Kidney (tissue), 14 donors: ENCODE results near the gene FAM216A. TPM values are rescaled to one million over a fixed set of nuclear protein-coding genes. Genes with fewer than 3 reads are reported as not detected.

Source experiments
- DNase-seq, 5 donors: peaks; one replicate each; pipeline ENCODE4 v3.0.0-alpha.2; 2013 to 2020
- FAIRE-seq: peaks from 2 replicates; lab custom pipeline; 2012; peaks lifted over from hg19 to GRCh38; lab: Jason Lieb, UNC
- H3K27ac ChIP-seq, 2 donors: one replicate each; pipeline ENCODE4 v1.7.0; 2013; ENCODE audit warnings: low read depth in 2 of 2, low read length in 2 of 2, inconsistent platforms in 1 of 2
- H3K27me3 ChIP-seq: one replicate; pipeline ENCODE4 v1.7.1; 2013; ENCODE audit warnings: low read length, inconsistent platforms; ENCODE audit not compliant: control insufficient read depth, insufficient read depth
- H3K36me3 ChIP-seq, 3 donors: one replicate each; pipeline versions ENCODE4 v1.7.0 to v1.7.1; 2013; ENCODE audit warnings: low read length in 3 of 3, control low read depth in 1 of 3, inconsistent platforms in 1 of 3; ENCODE audit not compliant: insufficient read depth in 3 of 3, control insufficient read depth in 2 of 3
- H3K4me1 ChIP-seq, 3 donors: one replicate each; pipeline versions ENCODE4 v1.7.0 to v1.7.1; 2013; ENCODE audit warnings: low read length in 3 of 3, inconsistent platforms in 1 of 3, low read depth in 1 of 3; ENCODE audit not compliant: control insufficient read depth in 2 of 3, insufficient read depth in 2 of 3
- H3K4me3 ChIP-seq, 3 donors: one replicate each; pipeline versions ENCODE4 v1.7.0 to v1.8.1; 2013; ENCODE audit warnings: low read length in 3 of 3, control low read depth in 1 of 3, inconsistent platforms in 1 of 3
- H3K9ac ChIP-seq, 3 donors: one replicate each; pipeline versions ENCODE4 v1.7.0 to v1.7.1; 2013; ENCODE audit warnings: low read length in 3 of 3, control low read depth in 1 of 3, inconsistent platforms in 1 of 3
- H3K9me3 ChIP-seq, 3 donors: one replicate each; pipeline versions ENCODE4 v1.7.0 to v1.7.1; 2013; ENCODE audit warnings: low read length in 3 of 3, control low read depth in 1 of 3, inconsistent platforms in 1 of 3; ENCODE audit not compliant: control insufficient read depth in 2 of 3, insufficient read depth in 1 of 3
- intact Hi-C: fragments of 100-400 bp; cut with DNase I; formaldehyde crosslinking; loops from one replicate; pipeline ENCODE4 v1.11.1; 2022
- polyA plus RNA-seq: library from polyadenylated mRNA; stranded (reverse); fragments of 350-450 nt; fragmentation: Illumina TruSeq; extraction: RNeasy Lipid Tissue Mini Kit (QIAGEN cat#74804); gene quantifications from one replicate; pipeline ENCODE4 v1.2.3, GENCODE V29; 2014; ENCODE audit warnings: low read depth, low replicate concordance; ENCODE audit not compliant: insufficient read depth
- total RNA-seq: library from RNA; stranded (reverse); fragmentation: NEBNext Ultra II Directional; extraction: Animal tissue kit (Norgen Biotek cat#: 25700); gene quantifications from one replicate; pipeline ENCODE4 v1.2.1, GENCODE V29; 2021
- TF ChIP-seq, protein P1 (sequence below): IDR thresholded peaks from 3 replicates; pipeline ENCODE4 v1.5.1; 2012; ENCODE audit warnings: mild to moderate bottlenecking, moderate library complexity, borderline replicate concordance; ENCODE audit not compliant: insufficient read depth; ENCODE audit errors: extremely low read depth
- donor health status: control.
- donor health status: control.
- donor health status: control.
- donor health status: control.
- donor health status: control.
- donor health status: DM: yes; HTN: yes; CAD: no.
- donor health status: Normal renal cell carcinoma (clear cell type).

The FAM216A gene
- total and polyA plus RNA-seq, 2 donors from 2014 or later = 4.0 to 4.6 TPM

DNA sequence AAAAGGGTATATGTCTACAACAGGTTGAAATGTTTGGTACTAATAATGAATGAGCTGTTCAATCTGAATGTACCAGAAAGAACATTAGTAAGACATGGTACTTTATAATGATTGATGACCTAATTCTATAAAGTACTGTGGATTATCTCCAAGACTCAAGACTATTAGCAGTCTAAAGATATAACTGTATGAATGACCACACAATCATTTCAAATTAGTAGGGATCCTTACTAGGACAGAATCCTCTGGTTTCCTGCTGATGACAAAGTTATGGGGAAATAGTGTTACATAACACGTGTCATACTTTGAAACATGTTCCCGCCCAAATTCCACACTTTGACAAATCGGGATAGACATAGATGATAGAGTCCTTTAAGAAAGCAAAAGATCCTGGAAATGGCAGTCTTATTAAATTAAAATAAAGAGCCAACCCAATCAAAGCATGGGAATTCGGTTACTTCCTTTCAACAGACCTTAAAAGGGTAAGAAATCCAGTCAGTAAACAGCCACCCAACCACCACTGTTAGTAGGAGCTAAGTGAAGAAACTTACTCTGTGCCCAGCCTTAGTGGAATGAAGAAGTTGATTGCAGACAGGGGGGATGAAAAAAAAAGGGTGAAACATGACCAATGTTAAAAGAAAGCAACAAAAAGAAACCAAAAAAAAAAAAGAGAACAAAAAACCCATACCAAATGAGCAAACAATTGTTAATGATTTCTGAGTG is 30.5 kb downstream of the FAM216A start:
- FAIRE-seq = no peak
- DNase-seq = no peak
- Histone ChIP-seq H3K9me3 (no peaks in the 10 kb centered on the region), H3K9ac (no peak overlapping the region), H3K4me1 (peaks cover 0 to 13% (median 2%) of the 10 kb centered on the region in 3 donors), H3K27me3 (no peaks in the 10 kb centered on the region), H3K36me3 (peaks cover 2 to 14% (median 4%) of the 10 kb centered on the region in 3 donors), H3K27ac (no peak overlapping the region), H3K4me3 (no peak overlapping the region)
- TF ChIP-seq, protein P1, sequence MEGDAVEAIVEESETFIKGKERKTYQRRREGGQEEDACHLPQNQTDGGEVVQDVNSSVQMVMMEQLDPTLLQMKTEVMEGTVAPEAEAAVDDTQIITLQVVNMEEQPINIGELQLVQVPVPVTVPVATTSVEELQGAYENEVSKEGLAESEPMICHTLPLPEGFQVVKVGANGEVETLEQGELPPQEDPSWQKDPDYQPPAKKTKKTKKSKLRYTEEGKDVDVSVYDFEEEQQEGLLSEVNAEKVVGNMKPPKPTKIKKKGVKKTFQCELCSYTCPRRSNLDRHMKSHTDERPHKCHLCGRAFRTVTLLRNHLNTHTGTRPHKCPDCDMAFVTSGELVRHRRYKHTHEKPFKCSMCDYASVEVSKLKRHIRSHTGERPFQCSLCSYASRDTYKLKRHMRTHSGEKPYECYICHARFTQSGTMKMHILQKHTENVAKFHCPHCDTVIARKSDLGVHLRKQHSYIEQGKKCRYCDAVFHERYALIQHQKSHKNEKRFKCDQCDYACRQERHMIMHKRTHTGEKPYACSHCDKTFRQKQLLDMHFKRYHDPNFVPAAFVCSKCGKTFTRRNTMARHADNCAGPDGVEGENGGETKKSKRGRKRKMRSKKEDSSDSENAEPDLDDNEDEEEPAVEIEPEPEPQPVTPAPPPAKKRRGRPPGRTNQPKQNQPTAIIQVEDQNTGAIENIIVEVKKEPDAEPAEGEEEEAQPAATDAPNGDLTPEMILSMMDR = no peak
- intact Hi-C loops = no loop called here

DNA sequence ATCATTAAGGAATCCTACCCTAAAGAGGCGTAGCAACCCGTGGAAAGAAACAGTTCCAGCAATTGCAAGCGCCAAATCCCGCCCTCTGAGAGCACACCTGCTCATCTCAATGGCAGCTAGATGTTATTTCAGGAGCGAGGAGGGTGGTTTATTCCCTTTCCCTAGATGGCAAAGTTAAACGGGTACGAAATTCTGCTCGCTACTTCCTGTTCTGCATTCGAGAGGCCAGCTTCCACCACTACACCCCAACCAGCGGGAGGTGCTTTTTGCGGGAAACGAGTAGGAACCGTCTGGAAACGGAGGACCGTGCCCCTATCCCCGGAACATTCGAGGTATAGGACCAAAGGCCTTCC is 32.7 kb downstream of the FAM216A start:
- no peak for FAIRE-seq
- Histone ChIP-seq H3K9me3 (no peaks in the 10 kb centered on the region), H3K36me3 (no peaks in the 10 kb centered on the region), H3K27ac (peak overlapping the region; percentile 89), H3K9ac (peak overlapping the region; percentile 74 to 99 (median 89)), H3K4me3 (peak overlapping the region; percentile 93 to 99 (median 97)), H3K27me3 (no peaks in the 10 kb centered on the region), H3K4me1 (peaks cover 0 to 13% (median 2%) of the 10 kb centered on the region in 3 donors)
- intact Hi-C loops = no loop called here
- DNase-seq = peak in 2 of 5 donors; percentile 56 to 59
- TF ChIP-seq, protein P1 = no peak

DNA sequence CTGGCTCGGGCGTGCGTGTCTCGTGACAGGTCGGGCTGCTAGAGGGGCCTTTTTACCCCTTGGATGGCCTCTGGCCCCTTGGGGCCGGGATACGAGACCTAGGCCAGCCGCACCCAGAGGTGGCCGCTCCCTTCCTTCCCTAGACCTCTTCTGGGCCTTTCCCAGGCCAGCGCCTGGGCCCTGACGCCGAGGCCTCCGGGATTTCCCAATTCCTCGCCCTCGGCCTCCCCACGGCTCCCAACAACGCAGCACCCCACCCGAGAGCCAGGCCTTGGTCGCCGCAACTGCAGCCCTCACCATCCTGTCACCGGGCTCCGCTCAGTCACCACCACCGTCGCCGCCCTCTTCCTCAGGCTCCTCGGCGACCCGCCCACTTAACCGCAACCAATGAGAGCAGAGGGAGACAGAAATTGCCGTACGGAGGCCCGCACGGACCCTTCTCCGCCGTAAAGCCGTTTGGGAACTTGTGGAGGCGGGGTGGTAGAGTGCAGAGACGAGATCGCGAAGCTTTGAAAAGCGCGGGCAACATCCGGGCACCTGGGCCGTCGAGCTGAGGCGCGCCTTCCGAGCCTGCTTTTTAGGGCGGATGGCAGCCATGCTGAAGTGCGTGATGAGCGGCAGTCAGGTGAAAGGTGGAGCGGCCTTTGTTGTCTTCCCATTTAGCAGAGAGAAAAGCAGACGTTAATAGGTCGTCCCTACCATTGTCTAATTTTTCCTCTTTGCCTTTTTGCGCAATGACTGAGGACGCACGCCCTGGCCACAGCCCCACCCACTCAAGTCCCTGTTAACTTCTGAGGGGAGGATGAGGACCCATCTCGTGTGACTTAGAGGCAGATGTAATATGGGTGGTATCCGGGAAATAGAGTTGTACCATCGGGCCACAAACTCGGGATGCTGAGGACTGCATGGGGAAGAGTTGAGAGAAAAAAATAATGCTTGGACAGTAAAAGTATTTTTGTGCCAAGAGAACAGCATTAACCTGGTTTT is 33.4 kb downstream of the FAM216A start, which contains the start of the genes RAD9B and VPS29:
Gene RAD9B, plus strand, starts transcription at position 580 of the 987 bp plus-strand sequence. Its CDS starts 7 bp downstream, at position 587.
Gene VPS29, minus strand, starts transcription at position 360 of the 987 bp plus-strand sequence. Its CDS starts 60 bp downstream, at position 300.
- Histone ChIP-seq H3K4me1 (peaks cover 0 to 13% (median 2%) of the 10 kb centered on the region in 3 donors), H3K4me3 (peak within 1 kb of the TSS; percentile 93 to 99 (median 97)), H3K27ac (peak within 1 kb of the TSS; percentile 89), H3K27me3 (no peaks in the 10 kb centered on the region), H3K36me3 (no peaks in the 10 kb centered on the region), H3K9ac (peak within 1 kb of the TSS; percentile 74 to 99 (median 89)), H3K9me3 (no peaks in the 10 kb centered on the region)
- FAIRE-seq (peak; percentile 69), DNase-seq (peak; percentile 99)
- intact Hi-C loops = no loop called here
- TF ChIP-seq, protein P1 = no peak
